MCF 10A (cell line): Measurements from ENCODE around the gene GMDS. TPM values are rescaled to one million over a fixed set of nuclear protein-coding genes. Genes with fewer than 3 reads are reported as not detected.

ENCODE experiments used
- BruUV-seq: library from RNA; stranded (reverse); fragments of 400-500 nt; replicated peaks from 2 replicates; lab custom pipeline; 2021; lab: Mats Ljungman, UMichigan
- CTCF ChIA-PET: fragments of 300-600 bp; sonication (Branson Sonifier 250); formaldehyde crosslinking; extraction: SDS; loops from one replicate; lab custom pipeline; 2021; ENCODE audit warnings: antibody characterized with exemption, inconsistent platforms; lab: Yijun Ruan, JAX
- POLR2A ChIA-PET: fragments of 300-600, 350-650 bp; sonication (Branson Sonifier 250); formaldehyde crosslinking; extraction: SDS; loops from one replicate; lab custom pipeline; 2020; ENCODE audit warnings: antibody characterized with exemption, inconsistent platforms; lab: Yijun Ruan, JAX
- DNase-seq: peaks from one replicate; pipeline ENCODE4 v3.0.0-alpha.2; 2018; ENCODE audit not compliant: unreplicated experiment
- H3K27ac Mint-ChIP-seq: one replicate; pipeline ENCODE4 v1.8.0; 2022; ENCODE audit warnings: mild to moderate bottlenecking, low read depth, mixed read lengths; ENCODE audit not compliant: unreplicated experiment
- H3K27me3 Mint-ChIP-seq: one replicate; pipeline ENCODE4 v1.8.0; 2022; ENCODE audit warnings: mixed read lengths; ENCODE audit not compliant: insufficient read depth, unreplicated experiment
- H3K36me3 Mint-ChIP-seq: one replicate; pipeline ENCODE4 v1.8.0; 2022; ENCODE audit warnings: mild to moderate bottlenecking, moderate library complexity, mixed read lengths; ENCODE audit not compliant: insufficient read depth, unreplicated experiment
- H3K4me1 Mint-ChIP-seq: one replicate; pipeline ENCODE4 v1.8.0; 2022; ENCODE audit warnings: mixed read lengths; ENCODE audit not compliant: insufficient read depth, unreplicated experiment
- H3K4me3 Mint-ChIP-seq: one replicate; pipeline ENCODE4 v1.8.0; 2022; ENCODE audit warnings: mild to moderate bottlenecking, moderate library complexity, mixed read lengths; ENCODE audit not compliant: unreplicated experiment
- H3K9me3 Mint-ChIP-seq: one replicate; pipeline ENCODE4 v1.8.0; 2022; ENCODE audit warnings: mixed read lengths; ENCODE audit not compliant: unreplicated experiment
- CTCF ChIP-seq: fragments of 200-600 bp; IDR thresholded peaks from one replicate; pipeline ENCODE4 v1.8.0; 2022; ENCODE audit warnings: antibody characterized with exemption, mild to moderate bottlenecking; ENCODE audit not compliant: unreplicated experiment
- intact Hi-C: fragments of 100-400 bp; cut with micrococcal nuclease; formaldehyde crosslinking; loops from 2 replicates; pipeline ENCODE4 v1.14.1; 2022
- total RNA-seq: library from RNA; stranded (reverse); gene quantifications from 2 replicates; pipeline ENCODE4 v1.2.3, GENCODE V29; 2022

Gene GMDS
- total RNA-seq, 1 experiment from 2014 or later: 24.9 TPM

DNA sequence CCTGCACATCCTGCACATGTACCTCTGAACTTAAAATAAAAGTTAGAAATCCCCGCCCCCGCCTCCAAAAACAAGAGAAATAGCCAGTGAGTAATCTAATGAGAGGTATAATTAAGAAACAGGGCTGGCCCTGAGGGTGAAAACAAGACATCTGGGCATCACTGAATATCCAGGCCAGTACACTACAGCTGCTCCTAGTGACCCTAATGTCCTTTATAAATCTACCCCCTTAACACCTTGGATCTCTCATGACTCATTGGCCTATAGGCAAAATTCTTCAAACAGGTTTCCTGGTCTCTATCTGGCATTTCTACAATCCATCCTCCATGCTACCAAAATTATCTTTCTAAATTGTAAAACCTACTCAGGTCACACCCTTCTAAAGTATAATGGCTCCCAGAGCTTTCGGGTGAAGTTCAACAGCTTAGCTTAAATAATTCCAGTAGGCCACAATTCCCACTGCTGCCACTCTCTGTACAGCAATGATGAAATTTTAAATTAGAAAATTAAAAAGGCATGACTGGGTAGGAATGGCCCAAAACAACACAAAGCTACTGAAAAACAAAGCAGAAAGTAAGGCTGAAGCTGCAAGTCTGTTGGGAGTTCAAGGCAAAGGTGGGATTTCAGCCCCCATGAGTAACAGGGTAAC lies 260.9 kb downstream of the GMDS start:
- ChIA-PET CTCF (interaction anchor here (0.6 to 1.1 kb wide), 3 partner anchors 10 to 372 kb away, joined by 3 to 5 read pairs (median 3); no protein-coding TSS in a partner anchor), POLR2A (interaction anchor here (0.9 kb wide), 1 partner anchor 37 kb away, joined by 3 read pairs; no protein-coding TSS in a partner anchor)
- BruUV-seq: no TSS peak

DNA sequence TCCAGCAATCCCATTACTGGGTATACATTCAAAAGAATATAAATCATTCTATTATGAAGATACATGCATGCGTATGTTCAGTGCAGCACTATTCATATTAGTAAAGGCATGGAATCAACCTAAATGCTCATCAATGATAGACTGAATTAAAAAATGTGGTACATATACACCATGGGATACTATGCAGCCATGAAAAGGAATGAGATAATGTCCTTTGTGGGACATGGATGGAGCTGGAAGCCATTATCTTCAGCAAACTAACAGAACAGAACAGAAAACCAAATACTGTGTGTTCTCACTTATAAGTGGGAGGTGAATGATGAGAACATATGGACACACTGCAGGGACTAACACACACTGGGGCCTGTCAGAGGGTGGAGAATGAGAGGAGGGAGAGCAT lies 261.6 kb downstream of the GMDS start:
- Mint-ChIP-seq H3K4me1 (peaks cover 12% of the 10 kb centered on the region), H3K9me3 (peaks cover 44% of the 10 kb centered on the region), H3K27me3 (no peaks in the 10 kb centered on the region), H3K4me3 (no peak overlapping the region), H3K27ac (no peak overlapping the region), H3K36me3 (no peaks in the 10 kb centered on the region)
- ChIA-PET CTCF (interaction anchor here (0.6 to 1.1 kb wide), 4 partner anchors 10 to 1576 kb away, joined by 3 to 5 read pairs (median 4); no protein-coding TSS in a partner anchor), POLR2A (no interaction called here)
- intact Hi-C loops: no loop called here
- BruUV-seq: no TSS peak
- no peak for DNase-seq
- no peak for TF ChIP-seq CTCF

More for the DNA sequence above, 260.9 kb downstream of the GMDS start:
- intact Hi-C loops: no loop called here
- H3K4me1 Mint-ChIP-seq: peaks cover 12% of the 10 kb centered on the region
- H3K27me3 Mint-ChIP-seq: no peaks in the 10 kb centered on the region
- TF ChIP-seq CTCF: no peak
- no peak overlapping the region for H3K27ac Mint-ChIP-seq
- peaks cover 37% of the 10 kb centered on the region for H3K9me3 Mint-ChIP-seq
- no peak overlapping the region for H3K4me3 Mint-ChIP-seq
- no peaks in the 10 kb centered on the region for H3K36me3 Mint-ChIP-seq
- no peak for DNase-seq

- TF ChIP-seq CTCF: no peak
- H3K4me3 Mint-ChIP-seq: no peak overlapping the region
- H3K36me3 Mint-ChIP-seq: no peaks in the 10 kb centered on the region
- H3K9me3 Mint-ChIP-seq: no peaks in the 10 kb centered on the region
- POLR2A ChIA-PET: interaction anchor here (0.7 to 1.8 kb wide), 3 partner anchors 9 to 15 kb away, joined by 3 to 8 read pairs (median 5); no protein-coding TSS in a partner anchor
- no TSS peak for BruUV-seq
- peak; percentile 58 for DNase-seq
- CTCF ChIA-PET: no interaction called here
- H3K27me3 Mint-ChIP-seq: no peaks in the 10 kb centered on the region
- intact Hi-C loops: no loop called here
- peaks cover 7% of the 10 kb centered on the region for H3K4me1 Mint-ChIP-seq
- no peak overlapping the region for H3K27ac Mint-ChIP-seq
These were observed 272.4 kb downstream of the GMDS start for GRCh38 chr6:1972962-1973361.

DNA sequence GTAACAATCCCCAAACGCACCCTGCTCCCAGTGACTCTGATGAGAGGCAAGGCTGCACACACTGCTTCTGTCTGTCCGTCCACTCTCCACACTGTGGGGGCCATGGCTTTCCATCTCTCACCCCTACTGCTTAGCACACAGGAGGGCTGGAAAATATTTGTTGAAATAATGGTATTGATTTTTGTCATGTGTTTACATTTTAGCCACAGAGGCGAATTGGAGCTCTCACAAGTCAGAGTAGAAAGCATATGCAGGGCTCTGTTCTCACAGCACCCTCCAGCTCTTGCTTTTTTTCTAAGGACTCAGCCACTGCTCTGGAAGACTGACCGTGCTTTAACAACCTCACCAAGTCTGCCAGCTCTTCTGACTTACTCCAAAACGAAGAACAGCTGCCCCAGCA lies 273.8 kb downstream of the GMDS start:
- Mint-ChIP-seq H3K9me3 (no peaks in the 10 kb centered on the region), H3K27ac (no peak overlapping the region), H3K4me1 (peaks cover 7% of the 10 kb centered on the region), H3K36me3 (no peaks in the 10 kb centered on the region), H3K27me3 (no peaks in the 10 kb centered on the region), H3K4me3 (no peak overlapping the region)
- no peak for TF ChIP-seq CTCF
- intact Hi-C loops: no loop called here
- BruUV-seq: no TSS peak
- ChIA-PET CTCF (interaction anchor here (0.6 kb wide), 1 partner anchor 14 kb away, joined by 3 read pairs; no protein-coding TSS in a partner anchor), POLR2A (no interaction called here)
- no peak for DNase-seq
